Esophagus muscularis mucosa (tissue), 3 donors: Measurements from ENCODE around the gene CNGA1.

Experiments used
- POLR2A ChIP-seq: fragments of 450-650 bp; IDR thresholded peaks from one replicate; pipeline ENCODE4 v1.6.1; 2017; ENCODE audit warnings: antibody characterized with exemption, moderate library complexity, mild to moderate bottlenecking, low read depth
- POLR2AphosphoS5 ChIP-seq, 2 donors: sonication (generic); formaldehyde crosslinking; IDR thresholded peaks; one replicate each; pipeline ENCODE4 v1.6.1; 2017; ENCODE audit warnings: antibody characterized with exemption in 2 of 2
- TF ChIP-seq, protein P1 (sequence below), 3 experiments: fragments of 200-600 bp in 2 of 3; fragments of 450-650 bp in 1 of 3; sonication (generic) in 2 of 3; IDR thresholded peaks; one replicate each; pipeline ENCODE4 v1.5.1; 2017 to 2019; ENCODE audit warnings: antibody characterized with exemption in 3 of 3, mild to moderate bottlenecking in 2 of 3, moderate library complexity in 1 of 3

DNA sequence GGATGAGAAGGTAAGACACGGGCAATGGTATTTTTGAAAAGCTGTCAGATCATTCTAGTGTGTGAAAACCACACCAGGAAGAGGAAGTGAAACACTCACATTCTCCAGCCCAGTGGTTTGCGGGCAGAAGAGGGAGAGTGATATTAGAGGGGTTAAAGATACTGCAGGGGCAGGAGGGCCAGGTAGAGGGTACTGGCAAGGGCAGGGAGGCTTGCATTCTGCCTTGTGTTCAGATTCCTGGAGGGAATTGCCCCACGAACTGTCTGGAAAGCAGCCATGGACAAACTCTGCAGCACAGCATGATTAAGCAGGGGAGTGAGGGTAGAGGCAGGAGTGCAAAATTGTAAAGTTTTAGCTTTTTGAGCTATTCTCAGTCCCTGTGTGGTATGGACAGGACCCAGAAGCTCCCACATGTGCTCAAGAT, 31.0 kb upstream of the CNGA1 start:
- TF ChIP-seq POLR2AphosphoS5 (IDR thresholded peaks at IDR 0.05) (no peak), POLR2A (no peak)
- TF ChIP-seq, protein P1, sequence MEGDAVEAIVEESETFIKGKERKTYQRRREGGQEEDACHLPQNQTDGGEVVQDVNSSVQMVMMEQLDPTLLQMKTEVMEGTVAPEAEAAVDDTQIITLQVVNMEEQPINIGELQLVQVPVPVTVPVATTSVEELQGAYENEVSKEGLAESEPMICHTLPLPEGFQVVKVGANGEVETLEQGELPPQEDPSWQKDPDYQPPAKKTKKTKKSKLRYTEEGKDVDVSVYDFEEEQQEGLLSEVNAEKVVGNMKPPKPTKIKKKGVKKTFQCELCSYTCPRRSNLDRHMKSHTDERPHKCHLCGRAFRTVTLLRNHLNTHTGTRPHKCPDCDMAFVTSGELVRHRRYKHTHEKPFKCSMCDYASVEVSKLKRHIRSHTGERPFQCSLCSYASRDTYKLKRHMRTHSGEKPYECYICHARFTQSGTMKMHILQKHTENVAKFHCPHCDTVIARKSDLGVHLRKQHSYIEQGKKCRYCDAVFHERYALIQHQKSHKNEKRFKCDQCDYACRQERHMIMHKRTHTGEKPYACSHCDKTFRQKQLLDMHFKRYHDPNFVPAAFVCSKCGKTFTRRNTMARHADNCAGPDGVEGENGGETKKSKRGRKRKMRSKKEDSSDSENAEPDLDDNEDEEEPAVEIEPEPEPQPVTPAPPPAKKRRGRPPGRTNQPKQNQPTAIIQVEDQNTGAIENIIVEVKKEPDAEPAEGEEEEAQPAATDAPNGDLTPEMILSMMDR (IDR thresholded peaks at IDR 0.05) = no peak
